ENCODE measurements around the gene HTRA3. TPM values are rescaled to one million over a fixed set of nuclear protein-coding genes. Genes with fewer than 3 reads are reported as not detected.
"Not testable (repeated sequence)": the region's sequence is repeated elsewhere in the genome, so short reads cannot be mapped to it uniquely, and the experiment has no call there.

HTRA3 gene
- total RNA-seq, 1 experiment from 2014 or later, result not detected

DNA sequence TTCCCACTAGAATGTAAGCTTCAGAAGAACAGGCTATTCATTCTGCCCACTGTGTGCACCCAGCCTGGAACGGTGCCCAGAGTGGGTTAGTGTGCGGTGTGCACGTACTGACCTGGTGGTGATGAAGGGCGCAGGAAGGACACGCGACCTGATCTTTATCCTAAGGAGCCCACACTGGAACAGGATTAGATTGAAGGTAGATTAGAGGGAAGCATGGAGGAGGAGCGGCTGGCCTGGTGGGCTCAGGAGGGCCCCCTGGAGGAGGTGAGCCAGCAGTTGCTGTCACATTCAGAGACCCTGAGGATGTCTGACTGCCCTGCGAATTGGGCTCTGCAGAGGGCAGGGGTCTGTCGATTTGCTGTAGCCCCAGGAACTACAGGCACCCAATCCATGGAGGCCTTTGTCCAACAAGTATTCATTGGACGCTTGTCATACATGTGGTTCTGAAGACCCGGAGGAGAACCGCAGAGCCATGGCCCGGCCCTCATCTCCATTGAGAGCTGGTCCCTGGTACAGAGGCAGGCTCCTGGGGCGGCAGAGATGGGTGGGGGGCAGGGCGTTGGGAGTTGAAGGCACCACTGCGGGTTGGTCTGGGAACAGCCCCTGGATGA lies 73.2 kb downstream of the HTRA3 start:
- DNase-seq (ENCODE audit: low spot score), result no peak

GRCh38 chr4:8343262-8343966 lies 73.9 kb downstream of the HTRA3 start:
- no peak for DNase-seq (ENCODE audit: low spot score)

DNA sequence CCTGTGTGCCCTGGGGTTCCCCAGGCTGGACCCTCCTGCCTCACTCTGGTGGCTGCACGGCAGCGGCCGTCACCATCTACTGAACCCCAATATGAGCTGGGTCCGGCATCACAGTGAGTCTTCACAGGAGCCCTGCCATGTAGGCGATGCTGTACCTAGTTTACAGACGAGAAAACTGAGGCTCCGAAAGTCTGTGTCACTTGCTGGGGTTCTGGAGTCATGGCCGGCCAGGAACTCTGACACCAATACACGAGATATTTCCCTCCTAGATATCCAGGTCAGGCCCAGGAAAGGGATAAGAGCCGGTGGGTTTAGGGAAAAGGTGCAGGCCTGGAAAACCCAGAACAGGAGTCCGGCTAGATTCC lies 74.4 kb downstream of the HTRA3 start:
- no peak for DNase-seq (ENCODE audit: low spot score)

DNA sequence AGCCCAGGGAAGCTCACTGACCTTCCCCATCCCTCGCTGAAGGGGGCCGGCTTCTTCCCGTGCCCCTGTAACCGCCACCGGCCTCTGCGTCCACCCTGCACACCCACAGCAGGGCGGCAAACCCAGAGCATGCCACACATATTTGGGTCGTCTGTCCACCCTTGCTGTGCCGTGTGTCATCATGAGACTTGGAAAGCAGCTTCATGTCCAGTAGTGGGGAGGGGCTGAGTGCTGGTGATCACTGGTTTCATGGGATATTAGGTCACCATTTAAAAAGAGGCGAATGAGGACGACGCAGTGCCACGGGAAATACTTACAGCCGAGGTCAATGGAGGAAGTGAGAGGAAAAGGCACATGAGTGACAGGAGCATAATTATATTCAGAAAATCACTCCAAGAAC lies 74.8 kb downstream of the HTRA3 start:
- no peak for DNase-seq (ENCODE audit: low spot score)

GRCh38 chr4:8345053-8345945 lies 75.7 kb downstream of the HTRA3 start:
- DNase-seq (ENCODE audit: low spot score), result no peak

DNA sequence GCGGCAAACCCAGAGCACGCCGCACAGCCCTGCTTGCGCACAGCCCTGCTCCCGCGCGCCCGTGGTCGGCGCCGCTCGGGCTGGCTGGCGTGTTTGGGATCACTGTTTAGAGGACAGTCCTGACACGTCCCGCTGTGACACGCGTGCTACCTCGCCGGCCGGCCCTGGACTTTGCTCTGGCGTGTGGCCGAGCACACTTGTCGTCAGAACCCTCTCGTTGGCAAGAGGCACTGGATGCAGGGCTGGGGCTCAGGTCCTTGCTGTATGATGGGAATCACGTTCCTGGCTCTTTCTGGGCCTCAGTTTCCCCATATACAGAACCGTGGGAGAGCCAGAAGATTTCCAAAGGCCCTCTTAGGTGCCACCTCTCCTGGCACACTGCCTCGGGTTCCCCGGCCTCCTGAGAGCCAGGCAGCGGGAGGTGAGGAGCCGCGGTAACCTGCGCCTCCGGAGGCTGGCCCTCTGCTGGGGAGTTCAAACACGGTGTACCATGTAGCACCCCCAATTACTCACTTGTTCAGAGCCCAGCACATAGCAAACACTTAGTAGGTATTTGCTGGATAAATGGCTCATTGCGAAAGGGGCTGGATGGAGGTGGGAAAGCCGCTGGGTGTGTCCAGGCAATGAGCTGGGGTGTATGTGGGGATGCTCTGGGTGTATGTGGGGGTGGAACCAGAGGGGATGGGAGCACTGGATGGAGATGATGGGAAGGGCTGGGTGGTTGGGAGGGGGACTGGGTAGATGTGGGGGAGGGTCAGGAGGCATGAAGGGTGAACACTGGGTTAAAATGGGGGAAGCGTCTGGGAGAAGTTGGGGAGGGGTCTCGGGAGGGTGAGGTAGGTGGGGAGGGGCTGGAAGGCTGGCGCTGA lies 76.6 kb downstream of the HTRA3 start:
- no peak for DNase-seq (ENCODE audit: low spot score)

GRCh38 chr4:8346838-8347605 lies 77.5 kb downstream of the HTRA3 start:
- DNase-seq (ENCODE audit: low spot score), result no peak

GRCh38 chr4:8347660-8348059 lies 78.1 kb downstream of the HTRA3 start:
- DNase-seq (ENCODE audit: low spot score), result no peak

- DNase-seq (ENCODE audit: low spot score), result no peak
Measured at GRCh38 chr4:8348071-8348470, 78.5 kb downstream of the HTRA3 start.

DNA sequence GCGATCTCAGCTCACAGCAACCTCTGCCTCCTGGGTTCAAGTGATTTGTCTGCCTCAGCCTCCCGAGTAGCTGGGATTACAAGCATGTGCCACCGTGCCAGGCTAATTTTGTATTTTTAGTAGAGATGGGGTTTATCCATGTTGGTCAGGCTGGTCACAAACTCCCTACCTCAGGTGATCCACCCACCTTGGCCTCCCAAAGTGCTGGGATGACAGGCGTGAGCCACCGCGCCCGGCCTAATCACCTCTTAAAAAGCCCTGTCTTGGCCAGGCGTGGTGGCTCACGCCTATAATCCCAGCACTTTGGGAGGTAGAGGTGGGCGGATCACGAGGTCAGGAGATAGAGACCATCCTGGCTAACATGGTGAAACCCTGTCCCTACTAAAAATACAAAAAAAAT lies 79.7 kb downstream of the HTRA3 start:
- DNase-seq (ENCODE audit: low spot score), result not testable (repeated sequence)

DNA sequence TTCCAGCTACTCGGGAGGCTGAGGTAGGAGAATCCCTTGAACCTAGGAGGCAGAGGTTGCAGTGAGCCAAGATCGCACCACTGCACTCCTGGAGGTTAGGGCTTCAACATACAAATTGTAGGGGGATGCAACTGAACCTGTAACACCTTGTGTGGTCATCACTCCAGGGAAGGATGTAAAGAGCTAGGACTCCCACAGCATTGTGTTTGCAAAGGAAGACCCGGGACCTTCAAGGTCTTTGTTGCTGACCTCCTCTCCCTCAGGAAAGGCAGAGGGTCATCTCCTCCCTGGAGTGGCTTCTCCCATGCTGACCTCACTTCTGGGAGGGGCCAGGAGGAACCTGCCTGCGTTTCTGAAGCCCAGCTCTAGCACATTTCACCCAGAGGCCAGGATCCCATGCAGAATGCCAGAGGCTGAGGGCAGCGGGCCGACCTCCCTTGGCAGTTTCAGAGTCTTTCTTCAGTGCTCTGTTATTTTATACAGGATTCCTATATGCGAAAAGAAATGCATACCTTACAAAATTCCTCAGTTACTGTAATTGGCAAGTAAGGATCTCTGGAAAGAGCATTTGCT lies 80.2 kb downstream of the HTRA3 start:
- no peak for DNase-seq (ENCODE audit: low spot score)

DNA sequence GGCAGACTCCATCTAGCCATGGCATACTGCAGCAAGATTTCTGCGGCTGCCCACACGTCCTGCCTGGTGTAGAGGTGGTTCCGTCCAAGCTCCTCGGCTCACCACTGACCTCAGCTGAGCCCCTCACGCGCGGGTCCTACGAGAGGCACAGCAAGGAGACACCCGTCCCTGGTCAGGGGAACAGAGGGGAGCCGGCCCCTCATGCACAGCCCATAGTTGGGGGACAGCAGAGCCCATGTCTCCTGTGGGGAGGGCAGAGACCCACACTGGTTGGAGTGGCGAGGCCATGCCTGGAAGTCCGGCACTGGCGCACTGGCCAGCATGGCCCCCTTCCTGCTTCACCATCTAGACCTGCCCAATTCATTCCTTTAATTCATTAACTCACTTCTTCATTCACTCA lies 80.8 kb downstream of the HTRA3 start:
- no peak for DNase-seq (ENCODE audit: low spot score)

GRCh38 chr4:8350841-8351461 lies 81.4 kb downstream of the HTRA3 start:
- DNase-seq (ENCODE audit: low spot score), result no peak

DNA sequence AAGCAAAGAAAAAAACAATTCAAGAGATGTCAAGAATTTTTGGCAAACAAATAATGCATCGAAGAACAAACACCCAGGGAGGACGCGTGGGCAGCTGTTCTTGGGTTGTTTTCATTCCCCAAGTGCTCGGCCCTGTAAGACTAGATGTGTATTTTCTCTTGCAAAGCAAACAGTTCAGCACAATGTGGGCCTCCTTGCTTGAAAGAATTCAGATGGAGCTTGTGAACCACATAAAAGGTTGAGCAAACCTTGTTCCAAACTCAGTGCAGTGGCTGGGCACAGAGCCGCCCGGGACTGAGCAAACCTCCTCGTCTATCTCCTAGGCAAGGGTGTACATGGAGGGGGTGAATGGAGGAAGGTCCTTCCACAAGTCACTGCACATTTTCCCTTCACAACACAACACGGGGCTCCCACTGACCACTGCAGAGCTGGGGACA lies 82.4 kb downstream of the HTRA3 start:
- no peak for DNase-seq (ENCODE audit: low spot score)

DNA sequence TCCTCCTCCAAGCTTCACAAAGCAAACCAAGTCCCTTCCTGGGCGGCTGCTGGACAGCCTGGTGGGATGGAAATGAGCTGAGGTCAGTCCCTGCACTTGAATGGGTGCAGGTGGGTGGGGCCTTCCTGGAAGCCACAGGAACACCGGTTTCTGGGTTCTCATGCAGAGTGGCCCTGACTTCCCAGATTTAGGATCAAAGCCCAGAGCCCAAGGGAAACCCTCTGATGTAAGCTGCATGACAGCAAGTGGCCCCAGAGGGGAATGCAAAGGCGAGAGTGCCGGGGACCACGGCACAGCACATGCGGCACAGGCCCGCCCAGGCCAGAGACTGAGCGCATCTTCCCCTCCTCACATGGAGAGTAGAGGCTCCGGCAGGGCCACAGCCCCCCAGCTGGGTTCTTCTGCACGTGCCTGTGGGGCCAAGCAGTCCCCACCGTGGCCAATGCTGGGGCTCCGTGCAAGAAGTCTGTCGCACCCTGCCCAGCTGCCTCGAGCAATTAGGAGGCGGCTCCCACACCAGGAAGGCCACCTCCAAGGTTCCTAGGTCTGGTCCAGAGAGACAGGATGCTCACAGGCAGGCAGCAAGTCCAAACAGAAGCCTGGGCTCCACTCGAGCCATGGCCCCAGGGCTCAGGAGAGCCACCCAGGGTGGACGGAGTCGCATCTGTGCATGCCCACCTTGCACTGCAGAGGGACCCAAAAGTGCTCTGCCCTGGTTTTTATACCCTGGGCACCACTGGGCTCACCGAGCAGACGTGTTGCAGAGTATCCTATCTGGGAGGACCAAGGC lies 83.0 kb downstream of the HTRA3 start:
- no peak for DNase-seq (ENCODE audit: low spot score)

DNA sequence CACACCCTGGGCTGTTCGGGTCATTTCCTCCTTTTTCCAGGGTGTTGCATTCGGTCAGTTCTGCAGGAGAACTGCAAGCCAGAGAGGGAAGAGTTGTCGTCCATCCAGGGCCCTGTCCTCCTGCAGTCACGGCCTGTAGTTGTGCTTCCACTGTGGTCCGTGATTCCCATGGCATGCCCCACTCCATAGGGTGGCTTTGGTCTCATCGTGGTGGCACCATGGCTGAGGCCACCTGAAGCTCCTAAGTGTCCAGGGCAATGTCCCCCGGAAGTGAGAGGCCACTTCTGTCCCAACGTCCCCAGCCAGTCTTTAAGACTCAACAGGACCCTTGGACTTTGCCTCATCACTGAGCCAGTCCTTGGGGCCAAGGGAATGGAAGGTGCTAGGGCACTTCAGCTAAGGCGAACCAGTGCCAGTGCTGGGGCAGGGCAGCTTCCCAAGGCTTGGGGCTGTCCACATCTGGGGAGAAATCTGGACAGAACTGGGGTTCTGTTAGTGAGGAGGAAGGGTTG lies 83.7 kb downstream of the HTRA3 start:
- no peak for DNase-seq (ENCODE audit: low spot score)

DNA sequence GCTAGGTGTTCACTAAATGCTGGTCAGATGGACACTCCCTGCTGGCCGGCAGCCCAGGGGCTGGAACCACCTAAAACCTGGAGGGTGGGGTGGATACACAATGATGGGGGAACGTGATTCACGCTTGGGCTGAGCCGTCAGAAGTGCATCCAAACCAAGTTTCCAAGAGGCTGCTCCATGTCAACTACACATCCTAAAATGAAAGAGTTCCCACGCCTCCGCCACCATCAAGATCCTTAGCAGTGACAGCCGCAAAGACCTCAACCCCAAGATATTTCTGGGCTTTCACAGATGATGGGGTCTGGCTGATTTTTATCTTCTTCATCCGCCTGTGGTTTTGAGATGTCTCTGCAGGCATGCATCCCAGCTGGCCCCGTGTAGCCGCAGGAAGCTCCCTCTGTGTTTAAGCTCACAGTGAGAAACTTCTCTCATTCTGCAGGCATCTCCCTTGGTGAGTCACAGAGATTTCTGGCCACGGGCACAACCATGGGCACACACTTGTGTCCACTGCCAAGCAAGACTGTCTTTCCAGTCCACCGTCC lies 84.4 kb downstream of the HTRA3 start:
- no peak for DNase-seq (ENCODE audit: low spot score)

DNA sequence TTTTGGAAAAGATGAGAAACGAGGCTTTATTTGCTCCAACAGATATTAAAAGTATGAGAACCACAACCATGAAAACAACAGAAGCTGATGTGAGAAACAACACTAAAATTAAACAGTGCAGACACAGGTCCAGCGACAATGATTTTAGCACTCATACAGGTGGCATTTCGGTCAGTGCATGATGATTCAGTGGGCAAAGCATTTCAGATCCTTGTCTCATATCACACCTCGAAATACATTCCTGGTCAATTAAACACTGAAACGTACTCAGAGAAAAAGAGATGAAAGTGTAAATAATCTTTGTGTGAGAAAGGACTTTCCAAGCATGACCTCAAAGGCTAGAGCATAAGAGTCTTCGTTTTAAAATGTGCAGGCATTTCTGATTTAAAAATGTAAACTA lies 85.8 kb downstream of the HTRA3 start:
- peak; percentile 15 for DNase-seq (ENCODE audit: low spot score)
